ENCODE results near the gene NIFK.
"Not testable (repeated sequence)": the region's sequence is repeated elsewhere in the genome, so short reads cannot be mapped to it uniquely, and the experiment has no call there.

NIFK gene

DNA sequence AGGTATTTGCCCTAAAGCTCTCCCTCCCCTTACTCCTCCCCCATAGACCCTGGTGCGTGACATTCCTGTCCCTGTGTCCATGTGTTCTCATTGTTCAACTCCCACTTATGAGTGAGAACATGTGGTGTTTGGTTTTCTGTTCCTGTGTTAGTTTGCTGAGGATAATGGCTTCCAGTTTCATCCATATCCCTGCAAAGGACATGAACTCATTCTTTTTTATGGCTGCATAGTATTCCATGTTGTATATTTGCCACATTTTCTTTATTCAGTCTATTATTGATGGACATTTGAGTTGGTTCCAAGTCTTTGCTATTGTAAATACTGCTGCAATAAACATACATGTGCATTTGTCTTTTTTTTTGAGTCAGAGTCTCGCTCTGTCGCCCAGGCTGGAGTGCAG, 46.1 kb downstream of the NIFK start:
- DNase-seq, result not testable (repeated sequence)

DNA sequence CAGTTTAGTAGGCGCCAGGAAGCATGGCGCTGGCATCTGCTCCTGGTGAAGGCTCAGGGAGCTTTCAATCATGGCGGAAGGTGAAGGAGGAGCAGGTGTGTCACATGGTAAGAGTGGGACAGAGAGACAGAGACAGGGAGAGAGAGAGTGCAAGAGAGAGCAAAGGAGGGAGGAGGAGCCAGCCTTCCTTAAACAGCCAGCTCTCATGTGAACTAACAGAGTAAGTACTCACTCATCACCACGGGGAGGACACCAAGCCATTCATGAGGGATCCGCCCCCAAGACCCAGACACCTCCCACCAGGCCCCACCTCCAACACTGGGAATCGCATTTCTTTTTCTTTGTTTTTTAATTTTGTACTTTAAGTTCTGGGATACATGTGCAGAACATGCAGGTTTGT, 46.6 kb downstream of the NIFK start:
- DNase-seq, result no peak

DNA sequence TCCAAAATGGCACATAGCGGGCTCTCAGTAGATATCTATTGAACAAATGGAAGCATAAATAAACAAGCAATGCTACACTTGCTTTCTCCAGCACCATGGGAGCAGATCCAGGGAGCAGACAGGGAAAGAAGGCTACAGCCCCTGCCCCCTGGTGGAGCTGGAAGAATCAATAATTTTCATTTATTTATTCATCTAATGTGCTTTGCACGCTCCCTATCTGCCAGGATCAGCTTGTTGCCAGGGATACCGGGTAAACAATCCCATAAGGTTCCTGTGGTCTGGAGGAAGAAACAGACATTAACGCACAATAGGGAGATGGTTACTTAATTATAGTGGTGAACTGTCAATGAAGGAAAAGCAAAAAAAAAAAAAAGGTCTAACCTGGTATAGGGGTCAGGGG, 47.3 kb downstream of the NIFK start:
- no peak for DNase-seq

GRCh38 chr2:121688820-121689219, 47.9 kb downstream of the NIFK start:
- DNase-seq, result no peak

DNA sequence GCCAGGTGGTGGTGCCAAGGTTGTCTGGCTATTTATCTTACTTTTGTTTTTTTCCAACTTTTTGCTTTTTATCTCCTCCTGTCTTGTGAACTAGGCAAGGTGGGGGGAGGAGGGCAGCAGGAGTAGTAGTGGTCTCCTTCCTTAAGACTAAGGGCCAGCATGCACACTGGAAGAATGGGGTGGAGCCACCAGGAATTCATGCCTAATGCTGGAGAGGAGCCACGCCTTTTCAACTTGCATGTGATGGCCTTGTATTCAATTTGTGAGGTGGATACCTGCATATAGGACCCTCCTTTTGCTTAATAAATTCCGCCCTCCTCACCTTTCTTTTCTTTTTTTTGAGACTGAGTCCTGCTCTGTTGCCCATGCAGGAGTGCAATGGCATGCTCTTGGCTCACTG, 49.8 kb downstream of the NIFK start:
- no peak for DNase-seq

GRCh38 chr2:121686218-121686617, 50.5 kb downstream of the NIFK start:
- DNase-seq, result no peak

DNA sequence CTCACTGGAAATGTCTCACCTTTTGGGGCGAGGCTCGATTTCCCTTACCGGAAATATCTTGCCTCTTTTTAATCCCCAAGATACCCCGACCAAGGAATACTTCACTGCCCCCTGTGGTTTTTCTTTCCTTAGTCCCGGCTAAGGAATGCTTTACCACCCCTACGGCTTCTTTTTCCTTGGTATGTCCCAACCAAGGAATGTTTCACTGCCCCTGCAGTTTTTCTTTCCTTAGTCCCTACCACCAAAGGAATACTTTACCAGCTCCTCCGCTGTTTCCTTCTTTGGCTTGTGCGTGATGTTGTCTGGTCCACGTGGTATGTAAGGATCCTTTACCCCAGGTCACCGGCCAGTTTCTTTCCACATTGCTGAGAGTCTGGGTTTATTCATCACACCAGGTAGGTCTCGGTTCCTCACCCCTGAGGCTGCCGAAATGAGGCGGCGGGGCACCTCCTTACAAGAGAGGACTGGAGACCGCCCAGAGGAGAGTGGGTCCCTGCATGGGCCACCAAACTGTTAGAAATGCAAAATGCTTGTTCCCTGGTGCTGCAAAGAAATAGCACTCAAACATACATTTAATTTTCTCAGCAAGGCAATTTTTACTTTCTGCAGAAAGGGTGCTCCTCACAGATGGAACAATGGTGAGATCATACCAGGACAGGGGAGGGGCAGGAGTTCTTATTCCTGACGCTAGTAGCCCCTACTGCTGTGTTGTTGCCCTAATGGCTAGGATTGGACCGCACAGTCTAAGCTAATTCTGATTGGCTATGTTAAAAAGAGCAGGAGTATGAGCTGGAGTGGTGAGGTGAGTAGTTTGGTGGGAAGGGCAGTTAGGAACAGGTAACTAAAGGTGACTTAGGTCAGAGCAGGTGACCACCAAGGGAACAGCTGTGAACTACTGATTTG, 54.0 kb downstream of the NIFK start:
- no peak for DNase-seq

DNA sequence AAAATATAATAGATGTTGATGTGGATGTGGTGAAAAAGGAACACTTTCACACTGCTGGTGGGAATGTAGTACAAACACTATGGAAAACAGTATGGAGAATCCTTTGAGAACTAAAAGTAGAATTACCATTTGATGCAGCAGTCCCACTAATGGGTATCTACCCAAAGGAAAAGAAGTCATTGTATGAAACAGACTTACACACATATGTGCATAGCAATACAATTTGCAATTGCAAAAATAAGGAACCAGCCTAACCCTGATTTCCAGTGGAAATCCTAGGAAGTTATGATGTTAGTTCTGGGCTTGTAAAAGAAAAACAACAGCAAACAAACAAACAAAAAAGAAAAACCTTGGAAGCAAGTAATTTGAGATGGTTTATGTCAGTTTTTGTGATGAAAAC, 58.8 kb downstream of the NIFK start:
- no peak for DNase-seq
